MM.1S (cell line): ENCODE results near the gene MSI2.

Source experiments
- EZH2 ChIP-seq: fragments of 300-600 bp; sonication (generic); optimal IDR thresholded peaks from 2 replicates; pipeline ENCODE3; 2017; ENCODE audit warnings: low read depth, mild to moderate bottlenecking, antibody characterized with exemption, low read length, mixed read lengths
- EZH2phosphoT487 ChIP-seq: fragments of 300-600 bp; sonication (generic); IDR thresholded peaks from 2 replicates; pipeline ENCODE4 v1.6.1; 2018; ENCODE audit warnings: antibody characterized with exemption, low read length
- TF ChIP-seq, protein P1 (sequence below): fragments of 300-600 bp; sonication (generic); IDR thresholded peaks from 2 replicates; pipeline ENCODE4 v1.5.1; 2016; ENCODE audit warnings: antibody characterized with exemption, low read length, mixed read lengths

DNA sequence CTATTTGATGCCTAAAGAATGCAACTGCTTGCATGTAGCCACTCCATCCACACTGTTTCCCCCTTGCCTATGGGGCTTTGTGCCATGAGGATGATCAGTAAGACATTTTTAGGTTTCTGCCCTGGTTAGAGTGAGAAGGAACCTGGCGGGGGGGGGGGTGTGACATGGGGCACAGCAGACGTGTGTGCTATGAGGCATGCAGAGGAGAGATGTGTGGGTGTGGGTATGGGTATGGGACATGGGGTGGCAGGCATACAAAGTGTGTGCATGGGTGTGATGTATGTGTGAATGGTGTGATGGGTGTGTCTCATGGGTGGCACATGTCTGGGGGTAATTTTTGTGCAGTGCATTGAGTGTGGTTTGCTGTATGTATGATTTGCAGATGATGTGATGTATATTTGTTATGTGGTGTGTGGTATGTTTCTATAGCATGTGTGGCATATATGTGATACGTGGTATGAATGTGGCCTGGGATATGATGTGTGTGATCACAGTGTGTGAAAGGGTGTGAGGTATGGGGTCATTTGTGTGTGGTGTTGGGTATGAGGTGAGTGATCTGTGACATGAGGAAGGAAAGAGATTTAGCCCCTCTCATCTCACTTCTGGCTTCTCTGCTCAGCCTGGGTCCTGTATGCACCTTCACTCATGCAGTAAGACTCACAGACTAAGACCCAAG is 473.8 kb downstream of the MSI2 start:
- TF ChIP-seq, protein P1, sequence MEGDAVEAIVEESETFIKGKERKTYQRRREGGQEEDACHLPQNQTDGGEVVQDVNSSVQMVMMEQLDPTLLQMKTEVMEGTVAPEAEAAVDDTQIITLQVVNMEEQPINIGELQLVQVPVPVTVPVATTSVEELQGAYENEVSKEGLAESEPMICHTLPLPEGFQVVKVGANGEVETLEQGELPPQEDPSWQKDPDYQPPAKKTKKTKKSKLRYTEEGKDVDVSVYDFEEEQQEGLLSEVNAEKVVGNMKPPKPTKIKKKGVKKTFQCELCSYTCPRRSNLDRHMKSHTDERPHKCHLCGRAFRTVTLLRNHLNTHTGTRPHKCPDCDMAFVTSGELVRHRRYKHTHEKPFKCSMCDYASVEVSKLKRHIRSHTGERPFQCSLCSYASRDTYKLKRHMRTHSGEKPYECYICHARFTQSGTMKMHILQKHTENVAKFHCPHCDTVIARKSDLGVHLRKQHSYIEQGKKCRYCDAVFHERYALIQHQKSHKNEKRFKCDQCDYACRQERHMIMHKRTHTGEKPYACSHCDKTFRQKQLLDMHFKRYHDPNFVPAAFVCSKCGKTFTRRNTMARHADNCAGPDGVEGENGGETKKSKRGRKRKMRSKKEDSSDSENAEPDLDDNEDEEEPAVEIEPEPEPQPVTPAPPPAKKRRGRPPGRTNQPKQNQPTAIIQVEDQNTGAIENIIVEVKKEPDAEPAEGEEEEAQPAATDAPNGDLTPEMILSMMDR: no peak
- TF ChIP-seq EZH2phosphoT487 (no peak), EZH2 (no peak)
